ENCODE data around the gene MICU1.
"Not testable (repeated sequence)": the region's sequence is repeated elsewhere in the genome, so short reads cannot be mapped to it uniquely, and the experiment has no call there.

MICU1 gene

GRCh38 chr10:72430936-72431335, 194.9 kb downstream of the MICU1 start:
- DNase-seq = not testable (repeated sequence)

- DNase-seq = no peak
Measured at GRCh38 chr10:72429931-72430330, 195.9 kb downstream of the MICU1 start.

GRCh38 chr10:72426986-72427385, 198.9 kb downstream of the MICU1 start:
- DNase-seq = no peak

GRCh38 chr10:72425133-72425532, 200.7 kb downstream of the MICU1 start:
- no peak for DNase-seq

GRCh38 chr10:72424561-72424960, 201.3 kb downstream of the MICU1 start:
- no peak for DNase-seq

- no peak for DNase-seq
Measured at GRCh38 chr10:72423426-72423825, 202.5 kb downstream of the MICU1 start.

- no peak for DNase-seq
Measured at GRCh38 chr10:72421885-72422540, 203.9 kb downstream of the MICU1 start.

GRCh38 chr10:72419241-72419640, 206.6 kb downstream of the MICU1 start:
- DNase-seq = no peak

- DNase-seq = no peak
Measured at GRCh38 chr10:72418679-72419078, 207.2 kb downstream of the MICU1 start.

- no peak for DNase-seq
Measured at GRCh38 chr10:72417971-72418370, 207.9 kb downstream of the MICU1 start.

- no peak for DNase-seq
Measured at GRCh38 chr10:72416661-72417060, 209.2 kb downstream of the MICU1 start.

GRCh38 chr10:72414642-72415041, 211.2 kb downstream of the MICU1 start:
- DNase-seq = no peak

GRCh38 chr10:72409167-72409566, 216.7 kb downstream of the MICU1 start:
- no peak for DNase-seq

- DNase-seq = no peak
Measured at GRCh38 chr10:72407927-72408600, 217.8 kb downstream of the MICU1 start.

GRCh38 chr10:72407471-72407870, 218.4 kb downstream of the MICU1 start:
- no peak for DNase-seq

- not testable (repeated sequence) for DNase-seq
Measured at GRCh38 chr10:72395581-72395980, 230.3 kb downstream of the MICU1 start.

GRCh38 chr10:72392571-72392970, 233.3 kb downstream of the MICU1 start:
- no peak for DNase-seq

GRCh38 chr10:72390764-72391163, 235.1 kb downstream of the MICU1 start:
- DNase-seq = no peak

GRCh38 chr10:72389716-72390115, 236.2 kb downstream of the MICU1 start:
- DNase-seq = no peak

GRCh38 chr10:72389014-72389413, 236.9 kb downstream of the MICU1 start:
- no peak for DNase-seq

- DNase-seq = no peak
Measured at GRCh38 chr10:72388062-72388461, 237.8 kb downstream of the MICU1 start.

GRCh38 chr10:72386916-72387586, 238.8 kb downstream of the MICU1 start:
- DNase-seq = no peak

- no peak for DNase-seq
Measured at GRCh38 chr10:72385724-72386123, 240.2 kb downstream of the MICU1 start.

- DNase-seq = not testable (repeated sequence)
Measured at GRCh38 chr10:72384982-72385381, 240.9 kb downstream of the MICU1 start.
